Suprapubic skin (tissue), 4 donors: ENCODE measurements around the gene CANT1. TPM values are rescaled to one million over a fixed set of nuclear protein-coding genes. Genes with fewer than 3 reads are reported as not detected.
"Not testable (repeated sequence)": the region's sequence is repeated elsewhere in the genome, so short reads cannot be mapped to it uniquely, and the experiment has no call there.

Experiments
- DNase-seq, 2 donors: peaks; one replicate each; pipeline ENCODE4 v3.0.0-alpha.2; 2019; ENCODE audit warnings: low spot score in 2 of 2
- H3K27ac ChIP-seq: fragments of 200-600 bp; sonication (generic); one replicate; pipeline ENCODE4 v1.5.1; 2019
- H3K27me3 ChIP-seq: fragments of 200-600 bp; sonication (generic); one replicate; pipeline ENCODE4 v1.5.1; 2019
- H3K36me3 ChIP-seq: fragments of 200-600 bp; sonication (generic); one replicate; pipeline ENCODE4 v1.5.1; 2019
- H3K4me1 ChIP-seq: fragments of 200-600 bp; sonication (generic); one replicate; pipeline ENCODE4 v1.5.1; 2019
- H3K4me3 ChIP-seq: fragments of 200-600 bp; sonication (generic); one replicate; pipeline ENCODE4 v1.5.1; 2019; ENCODE audit warnings: mild to moderate bottlenecking
- H3K9me3 ChIP-seq: fragments of 200-600 bp; sonication (generic); one replicate; pipeline ENCODE4 v1.5.1; 2019
- CTCF ChIP-seq, 2 donors: fragments of 200-600 bp in 1 of 2; fragments of 450-650 bp in 1 of 2; sonication (generic) in 1 of 2; IDR thresholded peaks; one replicate each; pipeline ENCODE4 v1.5.1; 2016 to 2019; ENCODE audit warnings: antibody characterized with exemption in 2 of 2, mild to moderate bottlenecking in 1 of 2, moderate library complexity in 1 of 2
- EP300 ChIP-seq: sonication (generic); formaldehyde crosslinking; IDR thresholded peaks from one replicate; pipeline ENCODE4 v1.6.1; 2017; ENCODE audit warnings: antibody characterized with exemption
- POLR2A ChIP-seq, 2 donors: fragments of 450-650 bp; IDR thresholded peaks; one replicate each; pipeline ENCODE4 v1.6.1; 2017; ENCODE audit warnings: antibody characterized with exemption in 2 of 2, mild to moderate bottlenecking in 2 of 2, moderate library complexity in 2 of 2
- POLR2AphosphoS5 ChIP-seq, 3 donors: sonication (generic); formaldehyde crosslinking; IDR thresholded peaks; one replicate each; pipeline ENCODE4 v1.6.1; 2017; ENCODE audit warnings: antibody characterized with exemption in 3 of 3
- WGBS: methylation state at CpG from one replicate; pipeline ENCODE4 v1.1.5; 2018; 5-methylcytosine and 5-hydroxymethylcytosine counted together
- total RNA-seq, 4 donors: library from RNA; depleted of rRNA; stranded (reverse); fragments of >200 nt; gene quantifications; one replicate each; pipeline ENCODE4 v1.1.0, GENCODE V29; 2016

CANT1 gene
- total RNA-seq, 4 donors from 2014 or later: 21.8 to 37.4 (median 30.1) TPM

- no peaks in the 10 kb centered on the region for H3K9me3 ChIP-seq
- H3K27ac ChIP-seq: no peak overlapping the region
- no peak overlapping the region for H3K4me3 ChIP-seq
- TF ChIP-seq EP300 (no peak), POLR2AphosphoS5 (IDR thresholded peaks at IDR 0.05) (no peak), CTCF (IDR thresholded peaks at IDR 0.05) (no peak), POLR2A (IDR thresholded peaks at IDR 0.05) (no peak)
- H3K4me1 ChIP-seq: peaks cover 77% of the 10 kb centered on the region
- WGBS: 90% methylated on average over 7 of the region's 8 CpGs
- no peaks in the 10 kb centered on the region for H3K27me3 ChIP-seq
- peak in 1 of 2 donors; percentile 53 for DNase-seq
- no peaks in the 10 kb centered on the region for H3K36me3 ChIP-seq
These were observed 25.4 kb upstream of the CANT1 start for GRCh38 chr17:79034931-79035485.

DNA sequence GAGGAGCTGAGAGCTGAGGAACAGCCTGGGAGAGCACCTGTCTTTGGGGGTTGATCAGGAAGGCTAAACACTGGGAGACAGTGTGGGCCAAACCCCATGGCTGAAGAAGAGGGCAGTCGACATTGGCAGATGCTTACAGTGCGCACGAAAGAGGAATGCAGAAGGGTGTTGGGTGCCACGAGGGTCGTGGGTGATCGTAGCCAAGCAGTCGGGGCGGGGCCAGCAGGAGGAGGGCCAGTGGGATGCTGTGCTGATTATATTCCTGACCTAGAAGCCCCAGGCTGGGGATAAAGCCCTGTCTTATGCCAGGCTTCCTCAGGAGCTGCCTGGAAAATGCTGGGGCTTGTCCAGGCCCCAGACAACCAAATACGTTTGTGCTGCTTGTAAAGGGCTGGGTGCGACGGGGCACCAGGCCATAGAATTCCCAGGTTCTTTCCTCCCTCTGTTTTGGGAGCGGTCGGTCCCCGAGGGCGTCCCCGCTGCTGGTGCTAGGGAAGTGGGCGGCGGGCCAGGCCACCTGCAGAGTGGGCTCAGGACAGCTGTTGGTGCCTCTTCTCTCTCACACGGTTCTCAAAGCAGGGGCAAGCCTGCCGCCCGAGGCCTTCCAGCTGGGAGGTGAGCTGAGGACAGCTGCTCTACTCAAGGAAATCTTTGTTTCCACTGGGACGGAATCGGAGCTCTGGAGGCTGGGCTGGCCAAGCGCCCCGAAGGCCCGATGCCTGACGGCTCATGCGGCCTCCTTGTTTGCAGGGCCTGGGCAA lies 24.4 kb upstream of the CANT1 start:
- peak in 1 of 2 donors; percentile 64 for DNase-seq
- no peaks in the 10 kb centered on the region for H3K9me3 ChIP-seq
- H3K27ac ChIP-seq: peak overlapping the region; percentile 75
- no peak overlapping the region for H3K4me3 ChIP-seq
- TF ChIP-seq POLR2AphosphoS5 (IDR thresholded peaks at IDR 0.05): peak in 1 of 3 donors; percentile 37
- TF ChIP-seq EP300: no peak
- peaks cover 85% of the 10 kb centered on the region for H3K4me1 ChIP-seq
- 22% methylated on average over 23 of the region's 28 CpGs for WGBS
- H3K27me3 ChIP-seq: no peaks in the 10 kb centered on the region
- H3K36me3 ChIP-seq: no peaks in the 10 kb centered on the region

GRCh38 chr17:79033046-79033616 lies 23.6 kb upstream of the CANT1 start:
- H3K27ac ChIP-seq: peak overlapping the region; percentile 75
- H3K4me3 ChIP-seq: no peak overlapping the region
- 71% methylated on average over 9 of the region's 9 CpGs for WGBS
- H3K4me1 ChIP-seq: peaks cover 84% of the 10 kb centered on the region
- H3K9me3 ChIP-seq: no peaks in the 10 kb centered on the region
- no peak for DNase-seq
- no peaks in the 10 kb centered on the region for H3K27me3 ChIP-seq
- no peak for TF ChIP-seq EP300
- no peak for TF ChIP-seq CTCF (IDR thresholded peaks at IDR 0.05)
- no peak for TF ChIP-seq POLR2AphosphoS5 (IDR thresholded peaks at IDR 0.05)
- TF ChIP-seq POLR2A (IDR thresholded peaks at IDR 0.05): no peak
- H3K36me3 ChIP-seq: no peaks in the 10 kb centered on the region

- WGBS: 65% methylated on average over 26 of the region's 26 CpGs
- no peak overlapping the region for H3K27ac ChIP-seq
- H3K9me3 ChIP-seq: no peaks in the 10 kb centered on the region
- H3K4me1 ChIP-seq: peaks cover 85% of the 10 kb centered on the region
- no peak for TF ChIP-seq POLR2AphosphoS5 (IDR thresholded peaks at IDR 0.05)
- TF ChIP-seq EP300: no peak
- no peak for TF ChIP-seq CTCF (IDR thresholded peaks at IDR 0.05)
- no peak for TF ChIP-seq POLR2A (IDR thresholded peaks at IDR 0.05)
- no peaks in the 10 kb centered on the region for H3K36me3 ChIP-seq
- no peaks in the 10 kb centered on the region for H3K27me3 ChIP-seq
- H3K4me3 ChIP-seq: no peak overlapping the region
- peak in 1 of 2 donors; percentile 61 for DNase-seq
These were observed 22.7 kb upstream of the CANT1 start for GRCh38 chr17:79031996-79032875.

DNA sequence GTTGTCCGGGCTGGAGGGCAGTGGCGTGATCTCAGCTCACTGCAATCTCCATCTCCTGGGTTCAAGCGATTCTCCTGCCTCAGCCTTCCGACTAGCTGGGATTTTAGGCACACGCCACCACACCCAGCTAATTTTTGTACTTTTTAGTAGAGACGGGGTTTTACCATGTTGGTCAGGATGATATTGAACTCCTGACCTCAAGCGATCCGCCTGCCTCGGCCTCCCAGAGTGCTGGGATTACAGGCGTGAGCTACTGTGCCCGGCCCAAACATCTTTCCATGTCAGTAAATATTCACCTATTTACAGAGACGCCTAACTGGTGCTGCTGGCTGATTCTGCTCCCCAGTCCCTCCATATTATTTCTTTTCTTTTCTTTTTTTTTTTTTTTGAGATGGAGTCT lies 21.1 kb upstream of the CANT1 start:
- whole genome bisulfite sequencing: 92% methylated on average over 12 of the region's 12 CpGs
- not testable (repeated sequence) for H3K36me3 ChIP-seq, H3K4me3 ChIP-seq, H3K27me3 ChIP-seq, DNase-seq, H3K27ac ChIP-seq, H3K9me3 ChIP-seq
- H3K4me1 ChIP-seq: peaks cover 86% of the 10 kb centered on the region
